RWPE2 (cell line): ENCODE data around the gene ATG5.
A peak's percentile ranks its signal among the peaks of the same experiment; 100 is the strongest.

Source experiments
- ATAC-seq: fragments of 200-7000 bp; cut with Tn5 transposase; 3 replicates; pipeline ENCODE4 v1.9.1; 2021; ENCODE audit warnings: low read depth
- DNase-seq: peaks from one replicate; pipeline ENCODE4 v3.0.0-alpha.2; 2020; ENCODE audit warnings: low spot score
- H3K27ac ChIP-seq: fragments of 450-650 bp; 2 replicates; pipeline ENCODE4 v1.5.1; 2017; ENCODE audit warnings: mild to moderate bottlenecking; ENCODE audit not compliant: poor library complexity, severe bottlenecking
- H3K27me3 ChIP-seq: fragments of 250-450 bp; sonication (Bioruptor Pico); 2 replicates; pipeline ENCODE4 v1.5.1; 2021; ENCODE audit warnings: mild to moderate bottlenecking, moderate library complexity; ENCODE audit not compliant: insufficient read depth, poor library complexity, severe bottlenecking
- H3K36me3 ChIP-seq: fragments of 250-450 bp; sonication (Bioruptor Pico); 2 replicates; pipeline ENCODE4 v1.5.1; 2020; ENCODE audit warnings: low read depth, mild to moderate bottlenecking, moderate library complexity
- H3K4me1 ChIP-seq: fragments of 250-450 bp; sonication (Bioruptor Pico); 2 replicates; pipeline ENCODE4 v1.5.1; 2021; ENCODE audit warnings: mild to moderate bottlenecking, moderate library complexity; ENCODE audit not compliant: insufficient read depth, poor library complexity, severe bottlenecking
- H3K4me3 ChIP-seq: fragments of 250-450 bp; sonication (Bioruptor Pico); 2 replicates; pipeline ENCODE4 v1.5.1; 2021; ENCODE audit warnings: mild to moderate bottlenecking, moderate library complexity; ENCODE audit not compliant: severe bottlenecking
- H3K9me3 ChIP-seq: fragments of 250-450 bp; sonication (Bioruptor Pico); 2 replicates; pipeline ENCODE4 v1.5.1; 2021; ENCODE audit warnings: mild to moderate bottlenecking, moderate library complexity; ENCODE audit not compliant: severe bottlenecking
- CTCF ChIP-seq: fragments of 450-650 bp; IDR thresholded peaks from one replicate; pipeline ENCODE4 v1.5.1; 2017; ENCODE audit warnings: mild to moderate bottlenecking, moderate library complexity; ENCODE audit not compliant: poor library complexity, severe bottlenecking

The ATG5 gene

GRCh38 chr6:106369739-106370138, 44.2 kb upstream of the ATG5 start:
- ATAC-seq = no peak
- no peaks in the 10 kb centered on the region for H3K36me3 ChIP-seq
- H3K27me3 ChIP-seq = no peaks in the 10 kb centered on the region
- H3K4me1 ChIP-seq = peaks cover 44% of the 10 kb centered on the region
- no peak for DNase-seq
- H3K4me3 ChIP-seq = no peak overlapping the region
- peak overlapping the region; percentile 91 for H3K27ac ChIP-seq
- no peak for TF ChIP-seq CTCF
- no peaks in the 10 kb centered on the region for H3K9me3 ChIP-seq

- TF ChIP-seq CTCF = no peak
- no peaks in the 10 kb centered on the region for H3K27me3 ChIP-seq
- no peak for ATAC-seq
- H3K4me1 ChIP-seq = peaks cover 14% of the 10 kb centered on the region
- H3K4me3 ChIP-seq = no peak overlapping the region
- no peaks in the 10 kb centered on the region for H3K9me3 ChIP-seq
- no peaks in the 10 kb centered on the region for H3K36me3 ChIP-seq
- H3K27ac ChIP-seq = peak overlapping the region; percentile 28
- no peak for DNase-seq
These were observed 38.0 kb upstream of the ATG5 start for GRCh38 chr6:106363401-106364138.

GRCh38 chr6:106360989-106361430, 35.5 kb upstream of the ATG5 start:
- Histone ChIP-seq H3K4me1 (peaks cover 14% of the 10 kb centered on the region), H3K27me3 (no peaks in the 10 kb centered on the region), H3K27ac (peak overlapping the region; percentile 50), H3K36me3 (no peaks in the 10 kb centered on the region), H3K4me3 (peak overlapping the region; percentile 84), H3K9me3 (no peaks in the 10 kb centered on the region)
- DNase-seq (peak; percentile 62), ATAC-seq (peak; percentile 61)
- TF ChIP-seq CTCF = no peak

- Histone ChIP-seq H3K4me3 (peak within 1 kb of the TSS; percentile 84), H3K27ac (peak within 1 kb of the TSS; percentile 50), H3K36me3 (no peaks in the 10 kb centered on the region), H3K9me3 (no peaks in the 10 kb centered on the region), H3K27me3 (no peaks in the 10 kb centered on the region), H3K4me1 (peaks cover 14% of the 10 kb centered on the region)
- peak; percentile 100 for TF ChIP-seq CTCF
- DNase-seq (peak; percentile 74), ATAC-seq (peak; percentile 92)
These were observed 34.9 kb upstream of the ATG5 start, which contains the start of gene CRYBG1 for GRCh38 chr6:106360410-106360988. Gene CRYBG1, plus strand, starts transcription at chr6:106360717. Its CDS starts 192 bp downstream, at chr6:106360909.
